ENCODE measurements around the gene NFATC2.

NFATC2 gene

DNA sequence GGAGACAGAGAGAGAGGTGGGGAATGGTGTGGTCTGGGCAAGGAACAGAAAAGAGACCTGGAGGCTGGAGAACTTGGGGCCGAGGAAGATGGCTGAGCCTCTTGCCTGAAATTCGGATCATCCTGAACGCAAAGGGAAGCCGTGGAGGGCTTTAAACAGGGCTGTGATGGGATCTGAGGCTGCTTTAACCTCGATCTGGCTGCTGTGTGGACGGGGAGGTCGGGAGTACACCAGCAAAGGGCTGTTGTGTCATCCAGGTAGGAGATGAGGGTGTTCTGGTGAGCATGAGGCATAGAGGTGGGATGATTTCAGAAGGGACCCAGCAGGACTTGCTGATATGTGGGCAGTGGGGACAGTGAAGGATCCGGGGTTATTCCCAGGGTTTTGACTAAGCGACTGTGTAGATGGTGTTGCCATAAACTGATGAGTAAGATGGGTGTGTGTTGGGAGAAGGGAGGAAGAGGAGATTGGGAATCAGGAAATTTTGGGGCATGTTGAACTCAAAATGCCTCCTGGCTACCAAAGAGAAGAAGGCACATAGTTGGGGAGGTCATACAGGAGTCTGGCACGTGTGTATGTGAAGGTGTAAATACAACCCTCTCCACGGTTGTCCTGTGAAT lies 158.5 kb downstream of the NFATC2 start:
- Histone ChIP-seq H3K4me3 (ENCODE audit: low read depth, low read length) (no peak overlapping the region), H3K27me3 (ENCODE audit: control insufficient read depth, insufficient read depth, low read length) (peaks cover 3% of the 10 kb centered on the region; the same call in 1 of the 2 replicates), H3K4me1 (ENCODE audit: control insufficient read depth, insufficient read depth, low read length) (peaks cover 21% of the 10 kb centered on the region), H3K27ac (ENCODE audit: low read depth, low read length) (no peak overlapping the region), H3K36me3 (ENCODE audit: control insufficient read depth, insufficient read depth, low read length) (no peaks in the 10 kb centered on the region), H3K9me3 (ENCODE audit: control insufficient read depth, insufficient read depth, low read length) (no peaks in the 10 kb centered on the region), H3K9ac (ENCODE audit: low read depth, low read length) (no peak overlapping the region)

DNA sequence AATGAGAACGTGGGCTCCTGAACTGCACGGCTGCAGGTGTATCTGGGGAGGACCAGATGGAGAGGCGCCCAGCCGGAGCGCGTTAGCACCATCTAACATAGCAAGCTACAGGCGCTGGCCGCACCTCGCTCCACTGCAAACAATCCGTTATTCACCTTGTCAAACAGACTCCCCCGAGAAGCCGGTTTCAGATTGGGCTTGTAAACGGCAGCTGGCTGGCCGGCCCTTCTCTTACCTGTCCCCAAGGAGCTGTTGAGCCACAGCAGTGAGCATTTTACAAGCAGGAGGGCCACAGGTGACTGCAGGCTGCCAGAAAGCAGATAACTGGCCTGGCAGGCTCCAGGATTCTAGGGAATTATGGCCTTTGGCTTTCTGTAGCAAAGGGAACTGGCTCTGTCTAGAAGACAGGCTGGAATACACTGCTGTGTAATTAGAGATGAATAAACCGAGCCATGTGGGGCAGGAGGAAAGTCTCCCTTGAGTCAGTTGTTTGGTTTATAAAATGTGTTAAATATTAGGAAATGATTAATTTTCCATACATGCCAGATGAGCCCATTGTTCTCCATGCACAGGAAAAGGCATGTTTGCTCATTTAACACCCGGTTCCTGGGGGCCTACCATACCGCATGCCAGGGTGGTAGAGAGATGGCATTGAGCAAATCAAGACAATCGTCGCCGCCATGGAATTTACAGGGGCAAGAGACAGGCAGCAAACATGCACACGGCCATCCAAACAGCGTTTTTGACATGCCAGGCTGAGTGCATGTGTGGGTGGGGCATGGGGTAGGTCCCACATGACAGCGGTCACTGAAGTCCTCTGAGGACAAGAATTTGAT lies 159.3 kb downstream of the NFATC2 start:
- no peak overlapping the region for H3K27ac ChIP-seq (ENCODE audit: low read depth, low read length)
- no peak overlapping the region for H3K4me3 ChIP-seq (ENCODE audit: low read depth, low read length)
- H3K4me1 ChIP-seq (ENCODE audit: control insufficient read depth, insufficient read depth, low read length): peaks cover 21% of the 10 kb centered on the region
- H3K36me3 ChIP-seq (ENCODE audit: control insufficient read depth, insufficient read depth, low read length): no peaks in the 10 kb centered on the region
- no peak overlapping the region for H3K9ac ChIP-seq (ENCODE audit: low read depth, low read length)
- no peaks in the 10 kb centered on the region for H3K9me3 ChIP-seq (ENCODE audit: control insufficient read depth, insufficient read depth, low read length)
- no peaks in the 10 kb centered on the region for H3K27me3 ChIP-seq (ENCODE audit: control insufficient read depth, insufficient read depth, low read length)

DNA sequence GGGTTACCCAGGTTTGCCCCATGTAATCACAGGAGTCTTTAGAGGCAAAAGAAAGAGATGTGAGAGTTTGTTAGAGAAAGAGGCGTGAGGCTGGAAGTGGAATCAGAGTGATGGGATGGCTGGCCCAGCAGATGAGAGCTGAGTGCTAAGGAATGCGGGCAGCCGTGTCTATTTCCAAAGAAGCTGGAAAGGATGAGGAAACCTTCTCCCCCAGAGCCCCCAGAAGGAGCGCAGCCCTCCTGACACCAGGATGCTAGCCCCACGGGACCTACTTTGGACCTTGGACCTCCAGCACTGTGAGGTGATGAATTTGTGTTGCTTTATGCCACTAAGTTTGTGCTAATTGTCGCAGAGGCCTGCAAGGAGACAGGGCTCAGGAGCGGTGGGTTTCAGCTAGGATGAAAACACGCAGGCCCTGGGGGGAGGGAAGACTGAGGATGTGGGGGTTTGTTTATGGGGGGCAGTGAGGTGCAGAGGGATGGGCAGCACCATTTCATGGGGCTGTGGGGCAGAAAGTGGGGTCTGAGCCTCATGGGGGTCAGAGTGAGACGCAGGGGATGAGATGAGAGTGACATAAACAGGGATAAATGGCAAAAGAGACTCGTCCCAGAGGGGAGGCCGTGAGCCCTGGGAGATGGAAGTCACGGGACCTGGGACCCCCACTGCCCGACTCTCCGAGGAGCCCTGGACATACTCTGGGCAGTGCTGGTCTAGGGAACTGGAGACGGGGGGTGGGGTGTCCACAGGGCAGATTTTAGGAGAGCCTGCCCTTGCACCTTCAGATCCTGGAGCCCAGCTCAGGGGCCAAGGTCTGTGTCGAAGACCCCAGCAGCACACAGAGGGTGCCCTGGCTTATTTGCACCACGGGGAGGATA lies 160.2 kb downstream of the NFATC2 start:
- Histone ChIP-seq H3K36me3 (ENCODE audit: control insufficient read depth, insufficient read depth, low read length) (no peaks in the 10 kb centered on the region), H3K27me3 (ENCODE audit: control insufficient read depth, insufficient read depth, low read length) (no peaks in the 10 kb centered on the region), H3K27ac (ENCODE audit: low read depth, low read length) (no peak overlapping the region), H3K9ac (ENCODE audit: low read depth, low read length) (no peak overlapping the region), H3K4me1 (ENCODE audit: control insufficient read depth, insufficient read depth, low read length) (peaks cover 13% of the 10 kb centered on the region), H3K9me3 (ENCODE audit: control insufficient read depth, insufficient read depth, low read length) (no peaks in the 10 kb centered on the region), H3K4me3 (ENCODE audit: low read depth, low read length) (no peak overlapping the region)

DNA sequence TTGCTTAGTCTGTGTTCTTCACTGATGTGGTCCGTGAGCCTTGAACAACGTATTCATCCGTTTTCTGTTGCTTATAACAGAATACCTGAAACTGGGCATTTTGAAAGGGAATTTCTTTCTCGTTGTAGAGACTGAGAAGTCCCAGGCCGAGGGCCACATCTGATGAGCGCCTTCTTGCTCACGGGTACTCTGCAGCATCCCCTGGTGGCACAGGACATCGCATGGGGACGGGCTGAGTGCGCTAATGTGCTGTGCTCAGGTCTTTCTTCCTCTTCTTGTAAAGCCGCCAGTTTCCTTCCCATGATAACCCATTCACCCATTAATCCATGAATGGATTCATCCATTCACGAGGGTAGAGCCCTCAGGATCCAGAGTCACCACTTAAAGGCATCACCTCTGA lies 161.0 kb downstream of the NFATC2 start:
- Histone ChIP-seq H3K9ac (ENCODE audit: low read depth, low read length) (no peak overlapping the region), H3K36me3 (ENCODE audit: control insufficient read depth, insufficient read depth, low read length) (no peaks in the 10 kb centered on the region), H3K4me3 (ENCODE audit: low read depth, low read length) (no peak overlapping the region), H3K4me1 (ENCODE audit: control insufficient read depth, insufficient read depth, low read length) (peaks cover 6% of the 10 kb centered on the region), H3K9me3 (ENCODE audit: control insufficient read depth, insufficient read depth, low read length) (no peaks in the 10 kb centered on the region), H3K27ac (ENCODE audit: low read depth, low read length) (no peak overlapping the region), H3K27me3 (ENCODE audit: control insufficient read depth, insufficient read depth, low read length) (no peaks in the 10 kb centered on the region)

DNA sequence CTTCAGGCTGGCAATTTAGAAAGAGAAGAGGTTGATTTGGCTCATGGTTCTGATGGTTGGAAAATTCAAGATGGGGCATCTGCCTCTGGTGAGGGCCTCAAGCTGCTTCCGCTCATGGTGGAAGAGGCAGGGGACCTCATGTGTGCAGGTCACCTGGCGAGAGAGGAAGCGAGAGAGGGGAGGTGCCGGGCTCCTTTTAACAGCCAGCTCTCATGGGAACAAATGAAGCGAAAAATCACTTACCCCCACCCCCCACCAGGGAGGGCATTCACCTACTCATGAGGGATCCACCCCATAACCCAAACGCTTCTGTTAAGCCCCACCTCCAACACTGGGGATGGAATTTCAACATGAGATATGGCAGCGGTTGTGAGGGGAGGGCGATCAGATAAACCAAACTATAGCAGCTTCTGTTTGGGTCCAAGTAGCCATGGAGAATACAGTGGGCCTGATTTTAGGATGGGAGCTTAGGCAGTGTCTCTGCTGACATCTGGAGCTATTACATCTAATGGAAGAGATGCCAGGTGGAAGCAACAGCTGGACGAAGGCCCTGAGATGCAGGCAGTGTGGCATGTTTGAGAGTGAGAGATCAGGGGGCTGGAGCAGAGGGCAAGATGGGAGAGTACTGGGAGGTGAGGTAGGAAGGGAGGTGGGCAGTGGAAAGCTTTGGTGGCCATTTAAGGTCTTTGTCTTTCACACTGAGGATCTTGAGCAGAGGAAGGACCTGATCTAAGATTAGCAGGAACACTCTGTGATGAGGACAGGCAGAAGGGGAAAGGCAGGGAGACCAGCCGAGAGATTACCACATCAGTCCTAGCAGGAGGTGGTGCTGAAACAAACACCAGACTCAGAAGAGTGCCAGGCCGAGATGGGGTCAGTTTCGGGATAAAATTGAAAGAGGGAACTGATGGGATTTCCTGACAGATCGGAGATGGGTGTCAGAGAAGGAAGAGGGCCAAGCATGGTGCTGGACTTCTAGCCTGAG lies 161.8 kb downstream of the NFATC2 start:
- H3K4me3 ChIP-seq (ENCODE audit: low read depth, low read length): no peak overlapping the region
- H3K9ac ChIP-seq (ENCODE audit: low read depth, low read length): no peak overlapping the region
- H3K27me3 ChIP-seq (ENCODE audit: control insufficient read depth, insufficient read depth, low read length): no peaks in the 10 kb centered on the region
- no peaks in the 10 kb centered on the region for H3K9me3 ChIP-seq (ENCODE audit: control insufficient read depth, insufficient read depth, low read length)
- H3K4me1 ChIP-seq (ENCODE audit: control insufficient read depth, insufficient read depth, low read length): no peaks in the 10 kb centered on the region
- H3K27ac ChIP-seq (ENCODE audit: low read depth, low read length): no peak overlapping the region
- H3K36me3 ChIP-seq (ENCODE audit: control insufficient read depth, insufficient read depth, low read length): no peaks in the 10 kb centered on the region

DNA sequence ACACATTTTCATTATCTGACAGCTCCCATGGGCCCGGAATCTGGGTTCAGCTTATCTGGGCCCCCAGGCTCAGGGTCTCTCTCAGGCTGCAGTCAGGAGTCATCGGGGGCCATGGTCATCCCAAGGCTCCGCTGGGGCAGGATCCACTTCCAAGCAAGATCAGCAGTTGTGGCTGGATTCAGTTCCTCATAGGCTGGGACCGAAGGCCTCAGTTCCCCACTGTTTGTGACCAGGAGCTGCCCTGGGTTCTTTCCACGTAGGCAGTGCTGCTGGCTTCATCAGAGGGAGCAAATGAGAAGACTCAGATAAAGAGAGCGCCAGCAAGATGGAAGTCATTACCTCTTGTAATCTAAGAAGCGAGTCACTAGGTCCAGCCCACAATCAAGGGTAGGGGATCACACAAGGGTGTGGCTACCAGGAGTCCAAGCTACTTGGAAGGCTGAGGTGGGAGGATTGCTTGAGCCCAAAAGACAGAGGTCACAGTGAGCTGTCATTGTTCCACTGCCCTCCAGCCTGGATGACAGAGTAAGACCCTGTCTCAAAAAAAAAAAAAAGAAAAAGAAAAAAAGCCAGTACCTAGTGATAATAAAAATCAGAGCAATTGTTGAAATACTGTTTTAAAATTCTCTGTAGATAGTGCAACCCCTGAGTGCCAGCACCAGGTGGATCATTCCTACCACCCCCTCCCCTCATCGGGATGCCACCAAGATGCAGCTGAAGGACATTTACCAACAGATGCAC lies 162.7 kb downstream of the NFATC2 start:
- no peak overlapping the region for H3K27ac ChIP-seq (ENCODE audit: low read depth, low read length)
- no peaks in the 10 kb centered on the region for H3K27me3 ChIP-seq (ENCODE audit: control insufficient read depth, insufficient read depth, low read length)
- no peak overlapping the region for H3K4me3 ChIP-seq (ENCODE audit: low read depth, low read length)
- no peaks in the 10 kb centered on the region for H3K9me3 ChIP-seq (ENCODE audit: control insufficient read depth, insufficient read depth, low read length)
- no peaks in the 10 kb centered on the region for H3K4me1 ChIP-seq (ENCODE audit: control insufficient read depth, insufficient read depth, low read length)
- H3K36me3 ChIP-seq (ENCODE audit: control insufficient read depth, insufficient read depth, low read length): no peaks in the 10 kb centered on the region
- H3K9ac ChIP-seq (ENCODE audit: low read depth, low read length): no peak overlapping the region

DNA sequence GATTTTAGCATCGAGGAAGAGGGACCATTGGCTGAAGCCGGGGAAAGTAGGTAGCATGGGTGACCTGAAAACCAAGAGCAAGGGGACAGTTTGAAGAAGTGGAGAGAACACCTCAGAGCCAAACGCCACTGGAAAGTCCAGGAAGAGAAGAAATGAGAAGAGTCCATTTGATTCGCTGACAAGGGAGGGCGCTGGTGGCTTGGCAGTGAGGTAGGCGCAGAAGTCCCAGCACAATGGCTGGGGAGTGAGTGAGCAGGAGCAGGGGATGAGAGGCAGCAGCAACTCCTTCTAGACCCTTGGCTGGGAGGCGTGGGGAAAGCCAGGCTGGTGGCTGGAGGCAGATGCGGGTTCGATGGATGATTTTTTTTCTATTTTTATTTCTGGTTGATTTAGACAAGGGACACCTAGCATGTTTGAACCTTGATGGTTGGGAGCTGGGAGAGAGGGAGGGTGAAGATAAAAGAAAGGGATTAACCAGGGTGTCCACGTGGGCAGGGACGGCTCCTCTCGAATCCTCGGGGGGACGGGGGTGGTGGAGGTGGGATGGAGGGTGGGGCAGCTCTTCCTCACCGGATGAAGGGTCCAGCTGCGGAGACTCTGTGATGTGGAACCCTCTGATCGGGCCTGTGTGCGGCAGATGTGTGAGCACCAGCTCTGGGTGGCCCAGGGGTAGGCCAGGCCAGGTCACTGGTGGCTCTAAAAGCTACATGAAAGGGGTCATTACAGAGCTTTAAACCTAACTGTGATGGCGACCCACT lies 164.2 kb downstream of the NFATC2 start:
- Histone ChIP-seq H3K27ac (ENCODE audit: low read depth, low read length) (no peak overlapping the region), H3K9ac (ENCODE audit: low read depth, low read length) (no peak overlapping the region), H3K9me3 (ENCODE audit: control insufficient read depth, insufficient read depth, low read length) (no peaks in the 10 kb centered on the region), H3K27me3 (ENCODE audit: control insufficient read depth, insufficient read depth, low read length) (no peaks in the 10 kb centered on the region), H3K36me3 (ENCODE audit: control insufficient read depth, insufficient read depth, low read length) (no peaks in the 10 kb centered on the region), H3K4me1 (ENCODE audit: control insufficient read depth, insufficient read depth, low read length) (no peaks in the 10 kb centered on the region), H3K4me3 (ENCODE audit: low read depth, low read length) (no peak overlapping the region)

DNA sequence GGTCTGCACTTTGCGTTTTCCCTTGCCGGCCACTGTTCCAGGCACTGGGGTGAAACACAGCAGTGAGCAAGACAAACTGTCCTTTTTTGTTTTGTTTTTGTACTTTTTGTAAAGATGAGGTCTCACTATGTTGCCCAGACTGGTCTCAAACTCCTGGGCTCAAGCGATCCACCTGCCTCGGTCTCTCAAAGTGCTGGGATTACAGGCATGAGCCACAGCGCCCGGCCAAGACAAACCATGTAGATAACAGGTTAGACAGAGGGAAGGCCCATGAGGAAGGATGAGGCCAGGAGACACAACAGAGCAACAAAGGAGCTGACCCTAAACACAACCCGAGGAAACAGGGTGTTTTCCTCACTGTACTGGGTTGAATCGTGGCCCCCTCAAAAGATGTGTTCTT lies 165.4 kb downstream of the NFATC2 start:
- no peak overlapping the region for H3K4me3 ChIP-seq (ENCODE audit: low read depth, low read length)
- H3K4me1 ChIP-seq (ENCODE audit: control insufficient read depth, insufficient read depth, low read length): 0 out of 2 replicates have a peak, but pooled peaks cover under 1% of the 10 kb centered on the region
- H3K9ac ChIP-seq (ENCODE audit: low read depth, low read length): no peak overlapping the region
- no peaks in the 10 kb centered on the region for H3K27me3 ChIP-seq (ENCODE audit: control insufficient read depth, insufficient read depth, low read length)
- no peaks in the 10 kb centered on the region for H3K9me3 ChIP-seq (ENCODE audit: control insufficient read depth, insufficient read depth, low read length)
- no peaks in the 10 kb centered on the region for H3K36me3 ChIP-seq (ENCODE audit: control insufficient read depth, insufficient read depth, low read length)
- H3K27ac ChIP-seq (ENCODE audit: low read depth, low read length): no peak overlapping the region

DNA sequence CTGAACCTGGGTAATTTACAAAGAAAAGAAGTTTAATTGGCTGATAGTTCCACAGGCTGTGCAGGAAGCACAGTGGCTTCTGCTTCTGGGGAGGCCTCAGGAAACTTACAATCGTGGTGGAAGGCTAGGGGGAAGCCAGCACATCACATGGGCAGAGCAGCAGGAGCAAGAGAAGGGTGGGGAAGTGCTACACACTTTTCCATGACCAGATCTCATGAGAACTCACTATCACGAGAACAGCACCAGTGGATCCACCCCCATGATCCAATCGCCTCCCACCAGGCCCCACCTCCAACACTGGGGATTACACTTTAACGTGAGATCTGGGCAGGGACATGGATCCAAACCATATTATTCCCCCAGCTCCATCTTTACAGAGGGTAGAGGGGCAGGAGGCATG lies 166.4 kb downstream of the NFATC2 start:
- Histone ChIP-seq H3K36me3 (ENCODE audit: control insufficient read depth, insufficient read depth, low read length) (no peaks in the 10 kb centered on the region), H3K9me3 (ENCODE audit: control insufficient read depth, insufficient read depth, low read length) (no peaks in the 10 kb centered on the region), H3K9ac (ENCODE audit: low read depth, low read length) (no peak overlapping the region), H3K27me3 (ENCODE audit: control insufficient read depth, insufficient read depth, low read length) (no peaks in the 10 kb centered on the region), H3K27ac (ENCODE audit: low read depth, low read length) (no peak overlapping the region), H3K4me1 (ENCODE audit: control insufficient read depth, insufficient read depth, low read length) (peaks cover 8% of the 10 kb centered on the region; the same call in 1 of the 2 replicates), H3K4me3 (ENCODE audit: low read depth, low read length) (no peak overlapping the region)
